MM.1S (cell line): ENCODE measurements around the gene SREBF1.

Experiments
- DNase-seq: peaks from one replicate; pipeline ENCODE4 v3.0.0-alpha.2; 2015
- H2AFZ ChIP-seq: fragments of 300-600 bp; sonication (generic); 2 replicates; pipeline ENCODE4 v1.6.0; 2016; ENCODE audit warnings: antibody characterized with exemption, low read length
- H3F3A ChIP-seq: fragments of 300-600 bp; sonication (generic); 2 replicates; pipeline ENCODE4 v1.6.1; 2016; ENCODE audit warnings: mild to moderate bottlenecking, antibody characterized with exemption, low read length, moderate library complexity, mixed read lengths; ENCODE audit not compliant: insufficient read depth
- H3K27ac ChIP-seq: fragments of 300-600 bp; sonication (generic); 2 replicates; pipeline ENCODE4 v1.5.1; 2016; ENCODE audit warnings: mild to moderate bottlenecking, low read length
- H3K27me3 ChIP-seq: fragments of 300-600 bp; sonication (generic); replicated peaks from 2 replicates; pipeline ENCODE4 v1.6.0; 2016; ENCODE audit warnings: low read length; ENCODE audit not compliant: insufficient read depth
- H3K36me3 ChIP-seq: fragments of 300-600 bp; sonication (generic); replicated peaks from 2 replicates; pipeline ENCODE4 v1.6.1; 2016; ENCODE audit warnings: mild to moderate bottlenecking, low read length, mixed read lengths; ENCODE audit not compliant: insufficient read depth
- H3K4me1 ChIP-seq: fragments of 300-600 bp; sonication (generic); 2 replicates; pipeline ENCODE4 v1.6.1; 2016; ENCODE audit warnings: low read length, mixed read lengths
- H3K4me2 ChIP-seq: fragments of 300-600 bp; sonication (generic); 2 replicates; pipeline ENCODE4 v1.6.0; 2016; ENCODE audit warnings: low read depth, low read length
- H3K4me3 ChIP-seq: fragments of 300-600 bp; sonication (generic); 2 replicates; pipeline ENCODE4 v1.5.1; 2016; ENCODE audit warnings: low read length, mixed read lengths
- H3K79me2 ChIP-seq: fragments of 300-600 bp; sonication (generic); 2 replicates; pipeline ENCODE4 v1.6.1; 2016; ENCODE audit warnings: mixed run types, low read length, mixed read lengths
- H3K9ac ChIP-seq: fragments of 300-600 bp; sonication (generic); 2 replicates; pipeline ENCODE4 v1.6.1; 2016; ENCODE audit warnings: low read length, mixed read lengths
- H3K9me2 ChIP-seq: fragments of 300-600 bp; sonication (generic); replicated peaks from 2 replicates; pipeline ENCODE4 v1.6.1; 2016; ENCODE audit warnings: mild to moderate bottlenecking, low read length, mixed read lengths; ENCODE audit not compliant: insufficient read depth
- H3K9me3 ChIP-seq: fragments of 300-600 bp; sonication (generic); replicated peaks from 2 replicates; pipeline ENCODE4 v1.6.1; 2016; ENCODE audit warnings: mild to moderate bottlenecking, low read length, mixed read lengths; ENCODE audit not compliant: insufficient read depth
- H4K20me1 ChIP-seq: fragments of 300-600 bp; sonication (generic); 2 replicates; pipeline ENCODE4 v1.6.1; 2016; ENCODE audit warnings: mild to moderate bottlenecking, low read length, moderate library complexity, mixed read lengths; ENCODE audit not compliant: insufficient read depth
- EZH2 ChIP-seq: fragments of 300-600 bp; sonication (generic); optimal IDR thresholded peaks from 2 replicates; pipeline ENCODE3; 2017; ENCODE audit warnings: low read depth, mild to moderate bottlenecking, antibody characterized with exemption, low read length, mixed read lengths
- EZH2phosphoT487 ChIP-seq: fragments of 300-600 bp; sonication (generic); IDR thresholded peaks from 2 replicates; pipeline ENCODE4 v1.6.1; 2018; ENCODE audit warnings: antibody characterized with exemption, low read length
- TF ChIP-seq, protein P1 (sequence below): fragments of 300-600 bp; sonication (generic); IDR thresholded peaks from 2 replicates; pipeline ENCODE4 v1.5.1; 2016; ENCODE audit warnings: antibody characterized with exemption, low read length, mixed read lengths

SREBF1 gene

DNA sequence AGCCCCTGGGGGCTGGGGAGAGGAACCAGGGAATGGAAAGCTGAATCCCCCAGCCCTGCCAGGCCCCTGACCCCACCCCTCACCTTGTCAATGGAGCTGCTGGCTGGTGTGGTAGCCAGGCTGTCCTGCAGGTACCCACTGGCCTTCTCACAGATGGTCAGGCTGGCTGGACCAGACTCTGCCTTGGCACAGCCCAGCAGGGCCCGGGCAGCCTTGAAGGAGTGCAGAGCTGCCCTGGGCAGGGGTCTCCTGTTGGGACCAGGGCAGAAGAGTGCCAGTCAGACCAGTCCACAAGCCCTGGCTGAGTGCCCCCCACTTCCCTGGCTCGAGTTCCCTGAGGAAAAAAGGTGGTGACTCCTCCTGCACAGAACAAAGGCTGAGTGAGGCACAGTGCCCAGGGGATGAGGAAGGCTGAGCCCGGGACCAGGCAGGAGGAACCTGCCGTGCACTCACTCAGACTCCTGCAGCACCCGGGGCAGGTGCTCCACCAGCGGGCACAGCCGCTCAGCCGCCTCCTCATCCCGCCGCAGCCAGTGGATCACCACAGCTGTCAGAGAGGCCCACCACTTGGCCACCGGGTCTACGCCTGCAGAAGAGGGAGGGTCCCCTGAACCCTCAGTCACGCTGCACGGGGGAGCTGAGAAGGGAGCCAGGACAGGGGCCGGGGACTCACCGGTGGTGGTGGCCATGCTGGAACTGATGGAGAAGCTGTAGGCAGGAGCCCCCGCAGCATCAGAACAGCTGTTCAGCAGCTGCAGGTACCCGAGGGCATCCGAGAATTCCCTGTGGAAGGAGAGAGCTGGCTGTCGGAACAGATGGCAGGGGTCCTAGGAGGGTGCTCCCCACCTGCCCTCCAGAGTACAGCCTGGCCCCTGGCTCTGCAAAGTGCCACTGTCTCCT is 22.4 kb downstream of the SREBF1 start:
- no peak overlapping the region for H2AFZ ChIP-seq
- H3F3A ChIP-seq: peaks cover 11% of the 10 kb centered on the region
- no peak for DNase-seq
- no peak overlapping the region for H3K9ac ChIP-seq
- H3K9me2 ChIP-seq: no peaks in the 10 kb centered on the region
- no peaks in the 10 kb centered on the region for H4K20me1 ChIP-seq
- no peak overlapping the region for H3K27ac ChIP-seq
- peaks cover 5% of the 10 kb centered on the region for H3K36me3 ChIP-seq
- H3K27me3 ChIP-seq: no peaks in the 10 kb centered on the region
- H3K4me2 ChIP-seq: no peak overlapping the region
- H3K9me3 ChIP-seq: no peaks in the 10 kb centered on the region
- 0 out of 2 replicates have a peak, but pooled peaks cover 3% of the 10 kb centered on the region for H3K79me2 ChIP-seq
- H3K4me1 ChIP-seq: 0 out of 2 replicates have a peak, but pooled peaks cover 4% of the 10 kb centered on the region
- TF ChIP-seq, protein P1, sequence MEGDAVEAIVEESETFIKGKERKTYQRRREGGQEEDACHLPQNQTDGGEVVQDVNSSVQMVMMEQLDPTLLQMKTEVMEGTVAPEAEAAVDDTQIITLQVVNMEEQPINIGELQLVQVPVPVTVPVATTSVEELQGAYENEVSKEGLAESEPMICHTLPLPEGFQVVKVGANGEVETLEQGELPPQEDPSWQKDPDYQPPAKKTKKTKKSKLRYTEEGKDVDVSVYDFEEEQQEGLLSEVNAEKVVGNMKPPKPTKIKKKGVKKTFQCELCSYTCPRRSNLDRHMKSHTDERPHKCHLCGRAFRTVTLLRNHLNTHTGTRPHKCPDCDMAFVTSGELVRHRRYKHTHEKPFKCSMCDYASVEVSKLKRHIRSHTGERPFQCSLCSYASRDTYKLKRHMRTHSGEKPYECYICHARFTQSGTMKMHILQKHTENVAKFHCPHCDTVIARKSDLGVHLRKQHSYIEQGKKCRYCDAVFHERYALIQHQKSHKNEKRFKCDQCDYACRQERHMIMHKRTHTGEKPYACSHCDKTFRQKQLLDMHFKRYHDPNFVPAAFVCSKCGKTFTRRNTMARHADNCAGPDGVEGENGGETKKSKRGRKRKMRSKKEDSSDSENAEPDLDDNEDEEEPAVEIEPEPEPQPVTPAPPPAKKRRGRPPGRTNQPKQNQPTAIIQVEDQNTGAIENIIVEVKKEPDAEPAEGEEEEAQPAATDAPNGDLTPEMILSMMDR: no peak
- no peak for TF ChIP-seq EZH2
- no peak for TF ChIP-seq EZH2phosphoT487
- no peak overlapping the region for H3K4me3 ChIP-seq

DNA sequence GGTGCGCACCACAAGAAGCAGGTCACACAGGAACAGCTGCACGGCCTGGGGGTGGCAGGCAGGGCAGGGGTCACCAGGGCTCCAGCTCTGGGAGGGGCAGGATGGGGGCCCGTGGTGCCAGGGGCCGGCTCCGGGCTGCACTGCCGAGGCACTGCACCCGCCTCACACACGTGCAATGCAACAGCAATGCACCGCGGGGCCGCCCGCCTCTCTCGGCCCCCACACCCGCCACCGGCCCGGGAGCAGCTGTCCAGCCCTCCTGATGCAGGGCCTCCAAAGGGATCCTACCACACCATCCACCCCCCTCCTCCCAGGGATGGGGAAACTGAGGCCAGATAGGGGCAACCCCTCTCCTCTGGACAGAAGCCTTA is 23.1 kb downstream of the SREBF1 start:
- Histone ChIP-seq H3F3A (peaks cover 17% of the 10 kb centered on the region), H3K9ac (no peak overlapping the region), H3K9me2 (no peaks in the 10 kb centered on the region), H3K4me2 (no peak overlapping the region), H3K27ac (no peak overlapping the region), H3K79me2 (no peaks in the 10 kb centered on the region), H3K9me3 (no peaks in the 10 kb centered on the region), H3K4me3 (no peak overlapping the region), H4K20me1 (no peaks in the 10 kb centered on the region), H3K27me3 (no peaks in the 10 kb centered on the region), H3K36me3 (peaks cover 5% of the 10 kb centered on the region), H3K4me1 (peaks cover 8% of the 10 kb centered on the region), H2AFZ (no peak overlapping the region)
- no peak for TF ChIP-seq EZH2
- TF ChIP-seq EZH2phosphoT487: no peak
- TF ChIP-seq, protein P1: no peak
- DNase-seq: no peak

DNA sequence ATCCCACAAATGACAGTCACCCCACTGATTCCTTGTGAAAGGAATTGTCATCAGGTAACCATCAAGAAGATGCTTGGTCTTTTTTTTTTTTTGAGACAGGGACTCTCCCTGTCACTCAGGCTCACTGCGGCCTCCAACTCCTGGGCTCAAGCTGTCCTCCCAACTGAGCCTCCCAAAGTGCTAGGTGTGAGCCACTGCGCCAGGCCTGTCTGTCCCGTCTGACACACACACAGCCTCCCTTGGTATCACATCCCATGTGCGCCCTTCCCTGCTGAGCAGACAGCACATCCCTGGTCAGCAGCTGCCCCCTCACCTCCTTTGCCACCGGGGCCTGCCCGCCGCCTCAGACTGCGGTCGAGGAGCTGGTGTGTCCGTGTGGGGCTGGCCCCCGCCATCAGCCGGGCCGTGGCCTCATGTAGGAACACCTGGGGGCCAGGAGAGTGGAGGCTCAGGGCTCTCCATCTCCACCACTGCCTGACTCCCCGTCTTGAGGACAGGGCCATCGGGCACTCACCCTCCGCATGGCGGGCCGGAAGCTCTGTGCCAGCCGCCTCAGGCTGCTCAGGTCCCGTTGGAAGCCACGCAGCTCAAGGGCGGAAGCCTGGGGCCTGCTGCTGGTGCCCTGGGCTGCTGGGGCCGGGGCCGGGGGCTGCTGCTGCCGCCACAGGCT is 23.6 kb downstream of the SREBF1 start:
- H3K4me3 ChIP-seq: no peak overlapping the region

More for the DNA sequence above, 23.6 kb downstream of the SREBF1 start:
- H3K27me3 ChIP-seq: no peaks in the 10 kb centered on the region
- H3K27ac ChIP-seq: no peak overlapping the region
- no peaks in the 10 kb centered on the region for H3K9me3 ChIP-seq
- DNase-seq: no peak
- H3F3A ChIP-seq: peaks cover 20% of the 10 kb centered on the region
- H3K9ac ChIP-seq: no peak overlapping the region
- H3K4me1 ChIP-seq: peaks cover 11% of the 10 kb centered on the region
- H2AFZ ChIP-seq: no peak overlapping the region
- no peak overlapping the region for H3K4me2 ChIP-seq
- no peaks in the 10 kb centered on the region for H3K79me2 ChIP-seq
- no peaks in the 10 kb centered on the region for H3K9me2 ChIP-seq
- no peaks in the 10 kb centered on the region for H4K20me1 ChIP-seq
- TF ChIP-seq EZH2 (no peak), EZH2phosphoT487 (no peak)
- TF ChIP-seq, protein P1: no peak
- peaks cover 3% of the 10 kb centered on the region; the same call in 1 of the 2 replicates for H3K36me3 ChIP-seq
